ENCODE data around the gene ERAP2.
A peak's percentile ranks its signal among the peaks of the same experiment; 100 is the strongest.

Gene ERAP2

DNA sequence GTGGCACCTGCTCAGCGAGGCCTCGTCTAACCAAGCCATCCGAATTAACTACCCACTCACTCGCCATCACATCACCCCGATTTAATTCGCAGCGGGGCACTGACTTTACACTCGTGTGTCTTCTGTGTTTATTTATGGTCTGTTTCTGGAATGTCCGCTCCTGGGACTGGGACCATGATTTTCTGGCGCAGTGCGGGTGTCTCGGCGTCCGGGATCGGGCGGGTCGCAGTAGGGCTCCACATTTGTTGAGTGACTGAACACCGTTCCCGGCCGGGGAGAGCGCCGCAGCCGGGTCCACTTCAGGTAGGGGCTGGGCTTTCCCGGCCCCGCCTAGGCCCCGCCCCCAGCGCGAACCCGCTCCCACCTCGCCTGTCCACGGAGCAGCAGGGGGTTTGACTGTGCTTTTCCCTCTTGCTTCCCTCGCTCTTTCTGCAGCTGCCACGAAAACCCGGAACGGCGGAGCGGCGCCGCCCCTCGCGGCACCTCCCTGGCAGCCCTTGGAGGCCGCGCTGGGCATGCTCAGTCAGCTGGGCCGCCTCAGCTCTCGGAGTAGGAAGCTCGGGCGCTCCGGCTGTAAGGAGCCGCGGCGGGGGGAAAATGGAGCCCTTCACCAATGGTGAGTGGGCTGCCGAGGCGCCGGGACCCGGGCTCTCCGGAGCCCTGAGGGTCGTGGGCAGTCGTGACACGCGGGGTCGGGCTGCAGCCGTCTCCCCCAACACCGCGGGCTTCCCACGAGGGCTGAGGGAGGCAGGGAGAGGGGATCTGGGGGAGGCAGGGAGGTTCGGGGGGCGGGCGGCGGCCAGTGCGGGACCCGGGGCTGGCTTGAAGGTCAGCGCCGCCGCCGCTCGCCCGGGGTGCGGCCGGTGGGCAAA is 59.5 kb downstream of the ERAP2 start, which contains the start of gene LNPEP:
LNPEP (plus strand) TSS at position 522 of the 872 bp plus-strand sequence; CDS start at position 598, 76 bp downstream.
- peak; percentile 96 for DNase-seq

DNA sequence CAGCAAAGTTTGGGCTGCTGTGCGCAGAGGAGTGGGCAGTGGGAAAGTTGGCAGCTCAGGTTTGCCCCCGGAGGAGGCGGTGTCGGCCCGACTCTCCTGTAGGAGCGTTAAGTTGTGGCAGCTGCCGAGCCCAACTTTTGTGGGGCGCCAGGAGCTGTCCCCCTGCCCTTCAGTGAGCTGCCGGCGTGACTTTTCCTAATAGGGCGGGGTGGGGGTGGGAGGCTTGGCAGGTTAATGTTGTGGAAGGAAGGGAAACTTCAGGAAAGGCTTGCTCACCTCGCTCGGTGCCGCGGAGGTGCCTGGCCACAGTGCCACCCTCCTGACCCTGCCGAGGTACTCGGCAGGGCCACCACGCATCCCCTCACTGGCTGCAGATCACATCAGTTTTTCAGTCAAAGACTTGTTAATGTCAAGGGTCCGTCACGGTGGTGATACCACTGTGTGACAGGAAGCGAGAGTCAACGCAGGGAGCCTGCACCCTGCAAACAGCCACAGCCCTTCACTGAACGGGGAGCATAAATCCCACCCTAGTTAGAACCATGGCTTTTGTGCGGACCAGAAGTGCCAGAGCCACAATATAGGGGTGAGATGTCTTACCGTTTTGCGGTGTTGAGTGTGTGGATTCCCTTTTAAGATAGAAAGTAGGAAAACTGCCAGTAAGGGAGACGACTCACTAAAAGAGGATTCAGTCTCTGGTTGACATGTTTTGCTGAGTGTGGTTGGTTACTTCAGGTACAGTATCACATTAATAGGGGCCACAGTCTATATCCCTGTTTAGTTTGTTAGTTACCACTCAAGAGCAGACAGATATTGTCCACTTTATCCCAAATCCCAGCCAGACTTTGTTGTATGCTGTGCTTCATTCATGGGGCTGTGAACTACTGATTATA is 60.4 kb downstream of the ERAP2 start:
- peak; percentile 64 for DNase-seq

DNA sequence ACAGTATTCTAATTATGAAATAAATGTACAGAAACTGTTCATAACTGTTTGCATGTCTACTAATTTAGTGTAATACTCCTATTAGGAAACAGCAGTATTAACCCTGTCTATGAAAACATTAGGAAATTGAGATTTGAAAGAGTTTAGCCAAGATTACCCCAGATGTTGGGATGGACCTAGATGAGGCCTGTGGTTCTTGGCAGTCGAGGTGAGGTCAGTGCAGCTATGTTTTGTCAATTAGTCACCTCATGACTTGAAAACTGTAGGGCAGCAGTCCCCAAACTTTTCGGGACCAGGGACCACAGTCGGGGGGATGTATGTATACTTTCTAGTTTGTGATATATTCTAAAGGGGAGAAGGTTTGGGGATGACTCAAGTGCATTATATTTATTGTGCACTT is 64.3 kb downstream of the ERAP2 start:
- DNase-seq = no peak

DNA sequence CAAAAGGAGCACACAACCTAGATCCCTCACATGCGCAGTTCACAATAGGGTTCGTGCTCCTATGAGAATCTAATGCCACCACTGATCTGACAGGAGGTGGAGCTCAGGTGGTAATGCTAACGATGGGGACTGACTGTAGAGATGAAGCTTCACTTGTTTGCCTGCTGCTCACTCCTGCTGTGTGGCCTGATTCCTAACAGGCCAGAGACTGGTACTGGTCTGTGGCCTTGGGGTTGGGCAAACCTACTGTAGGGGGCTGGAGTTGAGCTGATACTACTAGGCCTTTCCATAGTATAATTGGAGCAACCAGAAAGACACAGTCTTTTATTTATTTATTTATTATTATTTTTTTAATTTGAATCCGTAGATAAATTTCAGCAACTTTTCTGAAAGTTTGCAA is 64.8 kb downstream of the ERAP2 start:
- no peak for DNase-seq

DNA sequence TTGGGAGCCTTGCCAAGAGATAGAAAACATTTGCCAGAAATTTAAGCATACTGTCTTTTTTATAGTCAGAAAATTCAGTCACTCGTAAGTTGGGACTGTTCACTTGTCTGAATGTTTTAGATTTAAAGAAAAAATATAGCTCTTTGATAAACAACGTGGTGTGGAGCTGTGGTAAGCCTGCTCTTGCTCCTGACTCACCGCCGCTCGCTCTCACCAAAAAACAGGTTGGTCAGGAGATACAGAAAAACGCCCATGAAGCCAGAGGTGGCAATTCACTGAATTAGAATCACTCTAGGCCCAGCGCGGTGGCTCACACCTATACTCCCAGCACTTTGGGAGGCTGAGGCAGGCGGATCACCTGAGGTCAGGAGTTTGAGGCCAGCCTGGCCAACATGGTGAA is 65.8 kb downstream of the ERAP2 start:
- no peak for DNase-seq

DNA sequence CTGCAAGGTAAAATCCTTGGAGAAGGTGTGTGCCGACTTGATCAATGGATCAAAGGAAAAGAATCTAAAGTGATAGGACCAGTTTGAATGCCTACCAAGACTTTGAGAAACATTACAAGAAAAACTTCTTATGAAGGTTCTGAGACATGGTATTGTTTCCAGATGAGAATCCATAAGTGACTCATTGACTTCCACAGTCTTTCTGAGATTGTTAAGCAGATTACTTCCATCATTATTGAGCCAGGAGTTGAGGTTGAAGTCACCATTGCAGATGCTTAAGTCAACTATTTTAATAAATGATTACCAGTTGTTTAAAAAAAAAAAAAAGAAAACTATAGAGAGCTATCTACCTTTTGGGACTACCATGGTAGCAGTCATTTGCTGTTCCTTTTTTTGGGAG is 66.6 kb downstream of the ERAP2 start:
- no peak for DNase-seq

DNA sequence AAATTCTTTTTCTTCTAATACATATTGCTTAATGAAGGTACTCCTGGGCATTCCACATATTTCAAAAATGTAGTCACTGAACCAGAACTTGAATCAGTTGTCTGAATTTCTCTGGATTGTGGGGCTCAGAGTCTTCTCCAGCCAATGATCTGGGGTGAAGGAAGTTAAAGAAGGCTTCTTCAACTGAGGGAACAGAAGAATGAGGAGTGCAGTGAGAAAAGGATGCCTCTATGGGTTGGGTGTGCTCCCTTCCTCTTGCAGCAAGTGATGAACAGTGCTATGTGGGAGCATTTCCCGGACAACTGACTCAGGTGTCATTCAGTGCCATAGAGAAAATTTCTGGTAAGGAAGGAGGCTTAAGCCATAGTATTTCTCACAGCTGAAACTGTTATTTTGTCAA is 67.5 kb downstream of the ERAP2 start:
- DNase-seq = no peak

DNA sequence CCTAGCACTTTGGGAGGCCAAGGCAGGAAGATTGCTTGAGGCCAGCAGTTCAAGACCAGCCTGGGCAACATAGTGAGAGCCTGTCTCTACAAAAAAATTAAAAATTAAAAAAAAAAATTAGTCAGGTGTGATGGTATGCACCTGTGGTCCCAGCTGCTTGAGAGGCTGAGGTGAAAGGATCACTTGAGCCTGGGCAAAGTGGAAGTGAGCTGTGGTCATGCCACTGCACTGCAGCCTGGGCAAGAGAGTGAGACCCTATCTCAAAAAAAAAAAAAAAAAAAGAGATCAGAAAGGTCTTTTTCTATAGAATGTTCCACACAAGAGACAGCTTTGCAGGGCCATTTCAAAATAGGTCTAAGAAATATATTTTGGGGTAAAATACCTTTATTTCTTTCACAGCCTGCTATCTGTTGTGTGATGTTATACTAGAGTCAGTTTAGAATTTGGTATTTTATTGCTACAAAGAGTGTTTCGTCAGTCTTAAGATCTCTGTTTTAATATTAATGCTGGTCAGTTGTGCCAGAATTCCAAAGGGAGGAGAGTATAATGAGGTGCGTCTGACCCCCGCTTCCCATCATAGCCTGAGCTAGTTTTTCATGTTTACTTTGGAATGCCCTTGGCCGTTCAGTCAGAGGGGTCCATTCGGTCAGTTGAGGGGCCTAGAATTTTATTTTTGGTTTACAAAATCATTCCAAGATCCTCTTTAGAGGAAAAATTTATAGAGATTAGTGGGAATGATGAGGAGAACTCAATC is 69.0 kb downstream of the ERAP2 start:
- DNase-seq = no peak

DNA sequence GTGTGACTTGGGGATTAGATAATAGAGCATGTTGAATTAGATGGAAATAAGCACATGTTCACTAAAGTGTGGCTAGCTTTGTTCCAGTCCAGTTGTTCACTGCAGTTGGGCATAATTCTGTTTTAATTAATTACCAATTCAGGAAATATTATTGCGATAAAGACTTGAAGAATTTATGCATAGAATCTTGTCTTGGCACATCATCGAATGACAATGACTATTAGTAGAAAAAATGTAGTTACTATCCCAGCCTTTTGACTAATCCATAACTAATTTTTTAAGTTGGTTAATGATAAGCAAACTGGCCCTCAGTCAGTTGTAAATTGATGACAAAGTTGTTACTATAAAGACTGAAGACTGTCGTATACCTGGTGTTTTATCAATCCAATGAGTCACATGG is 70.1 kb downstream of the ERAP2 start:
- no peak for DNase-seq

DNA sequence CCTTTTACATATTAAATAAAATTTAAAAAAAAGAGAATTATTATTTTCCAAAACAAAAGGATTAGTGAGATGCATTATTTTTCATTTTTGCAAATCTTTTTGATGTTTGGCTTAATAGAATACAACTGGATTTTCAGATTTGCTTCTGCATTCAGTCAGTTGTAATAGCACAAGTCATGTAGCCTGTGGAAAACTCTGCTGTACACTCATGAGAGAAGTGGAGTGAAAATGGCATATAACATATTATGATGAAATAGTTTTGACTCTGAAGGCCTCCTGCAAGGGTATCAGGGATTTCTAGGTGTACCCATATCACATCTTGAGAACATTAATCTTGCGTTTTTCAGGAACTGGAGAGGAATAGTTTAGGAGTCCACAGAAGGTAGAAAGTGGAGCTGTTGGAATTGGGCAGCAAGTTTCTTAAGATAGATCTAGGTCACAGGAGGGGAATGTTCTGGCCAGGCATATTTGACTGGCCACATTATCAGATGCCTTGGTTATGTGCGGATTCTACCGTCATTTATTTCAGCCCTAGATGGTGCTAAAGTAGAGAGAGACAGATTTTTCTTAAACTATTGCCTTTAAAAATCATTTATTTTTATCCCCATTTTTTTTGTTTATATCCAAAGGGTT is 75.9 kb downstream of the ERAP2 start:
- DNase-seq = no peak

DNA sequence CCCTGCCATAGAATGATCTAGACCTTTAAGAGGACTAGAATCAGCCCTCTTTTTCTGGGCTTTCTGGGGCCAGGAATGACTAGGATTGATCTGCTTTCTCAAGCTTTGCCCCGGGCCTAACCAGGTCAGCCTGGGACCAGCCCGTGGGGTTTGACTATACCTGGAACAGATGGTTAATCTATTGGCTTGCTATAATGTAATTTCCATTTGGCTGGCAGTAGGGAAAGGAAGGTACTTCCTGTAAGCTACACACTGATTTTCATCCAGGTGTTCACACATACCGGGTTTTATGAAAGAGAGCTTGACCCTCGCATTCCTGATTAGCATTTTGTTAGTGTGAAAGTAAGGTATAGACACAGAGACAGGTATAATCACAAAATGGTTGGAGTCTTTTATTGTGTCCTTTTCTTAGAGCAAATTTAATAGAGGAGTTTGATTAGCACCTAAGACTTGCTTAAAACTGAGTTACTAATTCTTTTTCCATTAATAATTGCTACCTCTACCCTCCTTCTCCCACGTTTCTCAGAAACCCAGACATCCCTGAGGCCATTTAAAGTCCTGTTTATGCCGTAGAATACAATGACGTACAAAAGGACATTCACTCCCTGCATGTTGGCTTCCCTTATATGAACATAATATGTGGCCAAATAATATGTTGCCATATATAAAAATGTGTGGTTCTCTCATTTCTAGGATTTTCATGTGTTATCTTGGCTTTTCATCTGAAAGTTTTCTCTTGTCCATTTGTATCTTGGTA is 76.9 kb downstream of the ERAP2 start:
- no peak for DNase-seq

DNA sequence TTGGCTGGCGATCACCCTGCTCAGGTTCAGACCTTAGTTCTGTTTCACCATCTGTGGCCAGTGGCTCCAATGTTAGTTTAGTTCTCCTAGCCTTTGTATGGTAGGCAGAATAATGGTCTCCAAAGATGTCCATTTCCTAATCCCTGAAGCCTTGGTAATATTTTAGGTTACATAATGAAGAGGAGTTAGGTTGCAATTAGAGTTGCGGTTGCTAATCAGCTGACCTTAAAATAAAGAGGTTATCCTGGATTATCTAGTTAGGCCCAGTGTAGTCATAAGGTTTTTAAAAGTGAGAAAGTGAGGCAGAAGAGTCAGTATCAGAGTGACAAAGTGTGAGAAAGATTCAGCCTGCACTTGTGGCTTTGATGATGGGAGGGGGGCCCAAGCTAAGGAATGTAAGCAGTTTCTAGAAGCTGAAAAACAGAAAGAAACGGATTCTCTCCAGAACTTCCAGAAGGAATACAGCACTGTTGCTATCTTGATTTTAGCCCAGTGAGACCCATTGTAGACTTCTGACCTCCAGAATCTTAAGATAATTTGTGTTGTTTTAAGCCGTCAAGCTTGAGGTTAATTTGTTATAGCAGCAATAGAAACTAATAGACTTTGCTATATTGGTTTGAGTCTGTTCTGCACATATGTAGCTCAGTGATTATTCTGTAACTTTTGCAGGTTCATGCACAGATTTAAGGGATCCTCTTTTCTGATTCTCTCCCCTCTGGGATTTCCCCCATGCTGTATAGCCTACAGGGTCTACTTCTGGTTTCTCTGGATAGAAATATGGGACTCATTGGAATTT is 81.2 kb downstream of the ERAP2 start:
- no peak for DNase-seq

DNA sequence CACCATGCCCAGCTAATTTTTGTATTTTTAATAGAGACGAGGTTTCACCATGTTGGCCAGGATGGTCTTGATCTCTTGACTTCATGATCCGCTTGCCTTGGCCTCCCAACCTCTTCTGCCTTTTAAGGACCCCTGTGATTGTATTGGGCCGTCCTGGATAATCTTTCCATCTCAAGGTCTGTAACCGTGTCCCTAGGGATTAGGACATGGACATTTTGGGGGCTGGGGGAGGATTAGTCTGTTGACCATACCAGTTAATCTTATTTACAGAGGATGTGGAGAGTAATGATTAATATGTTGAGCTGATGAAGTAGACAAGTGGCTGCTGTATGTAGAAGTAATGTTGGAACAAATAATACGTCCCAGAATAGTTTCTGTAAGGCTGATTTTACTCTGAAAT is 82.7 kb downstream of the ERAP2 start:
- no peak for DNase-seq

DNA sequence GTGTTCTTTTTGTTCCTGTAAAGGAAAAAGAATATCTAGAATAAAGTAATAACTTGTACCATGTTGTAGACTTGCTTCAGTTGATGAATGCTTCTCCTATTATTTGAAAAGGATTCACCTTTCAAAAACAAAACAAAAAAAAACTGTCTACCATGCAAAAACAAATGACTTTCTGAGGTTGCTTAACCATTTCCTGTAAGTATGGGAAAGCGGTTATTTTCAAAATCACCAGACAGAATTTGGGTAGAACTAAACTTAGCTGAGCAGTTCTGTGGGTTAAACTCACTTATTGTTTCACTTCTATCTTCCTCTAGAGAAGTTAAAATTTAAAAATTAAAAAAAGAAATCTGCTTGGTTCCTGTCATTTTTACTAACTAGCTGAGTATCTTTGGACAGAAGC is 84.8 kb downstream of the ERAP2 start:
- peak; percentile 68 for DNase-seq

DNA sequence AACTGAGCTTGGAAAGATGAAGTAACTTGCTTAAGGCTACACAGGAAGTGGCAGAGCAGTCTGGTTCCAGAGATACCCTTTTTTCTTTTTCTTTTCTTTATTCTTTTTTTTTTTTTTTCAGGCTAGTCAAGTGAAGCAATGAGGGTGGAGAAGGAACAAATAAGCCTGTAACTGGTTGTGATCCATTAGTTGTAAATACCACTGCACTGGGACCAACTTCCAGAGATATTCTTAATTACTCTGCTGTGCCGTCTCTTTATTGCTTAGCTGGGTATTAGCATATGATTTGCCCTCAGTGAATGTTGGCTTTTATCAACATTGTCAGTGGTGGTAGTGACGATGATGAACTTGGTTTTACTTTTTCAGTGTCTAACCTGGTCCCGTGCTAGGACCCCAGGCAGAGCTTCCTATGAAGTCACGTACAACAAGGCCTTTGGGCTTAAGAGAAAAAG is 86.3 kb downstream of the ERAP2 start:
- DNase-seq = peak; percentile 70

DNA sequence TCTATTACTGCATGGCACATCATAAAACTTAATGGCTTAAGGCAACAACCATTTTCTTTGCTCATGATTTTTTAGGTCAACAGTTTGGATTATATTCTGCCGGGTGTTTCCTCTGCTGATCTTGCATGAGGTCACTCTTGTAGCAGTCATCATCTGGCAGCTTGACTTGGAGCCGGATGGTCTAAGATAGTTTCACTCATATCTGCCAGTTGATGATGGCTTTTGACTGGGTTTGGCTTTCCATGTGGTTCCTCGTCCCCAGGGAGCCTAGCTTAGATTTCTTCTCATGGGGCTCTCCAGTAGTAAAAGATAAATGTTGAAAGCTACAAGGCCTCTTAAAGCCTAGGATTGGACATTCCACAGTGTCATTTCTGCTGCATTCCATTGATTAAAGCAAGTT is 87.0 kb downstream of the ERAP2 start:
- DNase-seq = peak; percentile 91

DNA sequence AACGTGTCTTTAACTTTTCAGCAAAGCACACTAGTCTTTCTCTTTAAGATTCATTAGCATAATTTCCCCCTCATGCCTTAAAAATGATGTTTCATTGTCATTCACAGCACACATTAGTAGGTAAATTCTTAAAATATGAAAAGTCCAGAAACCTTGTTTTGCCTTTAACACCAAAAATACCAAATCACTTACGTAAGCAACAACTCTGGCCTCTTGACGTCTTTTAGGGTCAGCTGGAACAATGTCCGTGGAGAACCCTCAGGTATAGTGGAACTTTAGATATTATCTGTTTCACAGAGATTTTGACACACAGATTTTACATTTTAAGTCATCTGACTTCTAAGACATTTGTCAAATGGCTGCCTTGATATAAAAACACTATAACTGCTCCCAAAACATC is 90.5 kb downstream of the ERAP2 start:
- no peak for DNase-seq

DNA sequence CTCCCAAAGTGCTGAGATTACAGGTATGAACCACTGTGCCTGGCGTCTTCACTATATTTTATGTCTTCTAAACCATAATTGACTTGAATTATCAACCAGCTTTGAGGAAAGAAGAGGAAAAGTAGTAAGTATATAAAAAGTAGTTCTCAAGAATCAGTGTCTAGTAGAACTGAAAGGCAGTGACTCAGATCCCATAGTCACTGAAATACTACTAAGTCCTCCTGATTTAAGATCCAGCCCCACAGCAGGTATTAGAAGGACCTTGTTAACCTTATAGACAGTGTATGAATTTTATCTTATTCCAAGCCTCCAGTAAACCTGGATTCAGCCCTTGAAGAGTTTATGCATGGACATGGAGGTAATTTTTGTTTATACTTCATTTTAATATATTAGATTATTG is 91.1 kb downstream of the ERAP2 start:
- DNase-seq = no peak

DNA sequence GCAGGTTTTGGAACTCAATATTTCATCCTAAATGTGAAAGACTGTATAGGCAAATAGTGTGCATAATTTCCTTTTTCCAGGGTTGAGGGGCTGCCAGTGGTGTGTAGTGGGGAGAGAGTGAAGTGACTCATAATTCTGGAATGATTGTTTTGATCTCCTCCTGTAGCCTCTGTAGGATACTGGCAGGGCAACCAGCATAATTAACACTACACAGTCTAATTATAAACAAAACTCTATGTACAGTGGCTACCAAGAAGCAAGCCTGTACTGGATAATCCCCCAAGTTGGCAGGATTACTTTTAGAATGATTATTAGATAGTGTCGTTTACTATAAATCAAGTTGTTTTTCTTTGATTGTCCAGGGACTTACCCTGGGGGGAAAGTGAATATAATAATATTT is 91.8 kb downstream of the ERAP2 start:
- DNase-seq = no peak

DNA sequence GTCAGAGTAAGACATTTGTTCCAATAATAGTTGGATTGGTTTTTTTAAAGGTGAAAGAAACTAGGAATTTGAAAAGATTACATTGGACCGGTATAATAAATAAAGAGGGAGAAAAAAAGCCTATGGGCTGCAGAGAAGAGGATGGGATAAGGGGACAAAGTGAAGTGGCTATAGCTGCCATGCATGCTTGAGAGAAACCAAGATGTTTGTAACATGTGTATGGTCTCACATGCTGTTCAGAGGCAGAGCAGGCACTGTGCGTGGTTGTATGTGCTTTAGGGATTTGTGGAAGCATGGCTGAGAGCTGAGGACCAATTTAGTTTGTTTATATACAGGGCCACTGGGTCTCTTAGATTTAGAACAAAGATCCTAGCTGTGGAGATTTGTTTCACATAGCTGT is 92.3 kb downstream of the ERAP2 start:
- no peak for DNase-seq
